Astrocyte of the cerebellum (primary cell): ENCODE results near the gene EFNB2.

Source experiments
- DNase-seq: peaks from one replicate; pipeline ENCODE4 v3.0.0-alpha.2; 2011; ENCODE audit warnings: low read depth
- H3K4me3 ChIP-seq: 2 replicates; pipeline ENCODE4 v1.5.1; 2011; ENCODE audit warnings: mild to moderate bottlenecking, low read depth, low read length, moderate library complexity
- CTCF ChIP-seq: IDR thresholded peaks from 2 replicates; pipeline ENCODE4 v1.5.1; 2012; ENCODE audit warnings: low read length, low read depth, moderate library complexity, mild to moderate bottlenecking; ENCODE audit errors: missing control alignments
- in situ Hi-C: cut with HindIII; loops from 2 replicates; pipeline ENCODE4 v1.10.0; 2017; ENCODE audit warnings: low sequenced_read_pairs

Gene EFNB2

GRCh38 chr13:106471957-106472543 is 63.4 kb downstream of the EFNB2 start:
- no peak for TF ChIP-seq CTCF
- in situ Hi-C loops, result no loop called here
- peak overlapping the region; percentile 14 for H3K4me3 ChIP-seq
- peak; percentile 35 for DNase-seq

- no peak for TF ChIP-seq CTCF
- in situ Hi-C loops, result no loop called here
- H3K4me3 ChIP-seq, result no peak overlapping the region
- no peak for DNase-seq
These were observed 64.9 kb downstream of the EFNB2 start for GRCh38 chr13:106470576-106470975.

GRCh38 chr13:106468744-106469590 is 66.5 kb downstream of the EFNB2 start:
- in situ Hi-C loops, result no loop called here
- H3K4me3 ChIP-seq, result no peak overlapping the region
- DNase-seq, result no peak
- no peak for TF ChIP-seq CTCF

- no peak for DNase-seq
- in situ Hi-C loops, result no loop called here
- no peak overlapping the region for H3K4me3 ChIP-seq
- TF ChIP-seq CTCF, result no peak
These were observed 67.3 kb downstream of the EFNB2 start for GRCh38 chr13:106468207-106468606.

GRCh38 chr13:106467427-106468122 is 67.9 kb downstream of the EFNB2 start:
- in situ Hi-C loops, result no loop called here
- H3K4me3 ChIP-seq, result no peak overlapping the region
- no peak for TF ChIP-seq CTCF
- no peak for DNase-seq

GRCh38 chr13:106466691-106467426 is 68.6 kb downstream of the EFNB2 start:
- DNase-seq, result no peak
- in situ Hi-C loops, result no loop called here

More at GRCh38 chr13:106466691-106467426, 68.6 kb downstream of the EFNB2 start:
- H3K4me3 ChIP-seq, result no peak overlapping the region
- no peak for TF ChIP-seq CTCF
